SK-N-SH (cell line): Measurements from ENCODE around the gene C1orf216.
"Not testable (repeated sequence)": the region's sequence is repeated elsewhere in the genome, so short reads cannot be mapped to it uniquely, and the experiment has no call there.

Experiments
- EZH2phosphoT487 ChIP-seq: fragments of 200-600 bp; sonication (generic); IDR thresholded peaks from 2 replicates; pipeline ENCODE4 v1.6.1; 2017; ENCODE audit warnings: low read depth, mixed run types, mild to moderate bottlenecking, antibody characterized with exemption, moderate library complexity, borderline replicate concordance
- MEF2A ChIP-seq: IDR thresholded peaks from 2 replicates; pipeline ENCODE4 v1.4.0; 2012; ENCODE audit warnings: low read depth, borderline replicate concordance
- PBX3 ChIP-seq: IDR thresholded peaks from 2 replicates; pipeline ENCODE4; 2012
- SIN3A ChIP-seq: IDR thresholded peaks from 2 replicates; pipeline ENCODE4 v1.6.1; 2012; ENCODE audit warnings: low read depth, mild to moderate bottlenecking, low read length, moderate library complexity, borderline replicate concordance
- TF ChIP-seq, protein P1 (sequence below): fragments of 200-600 bp; sonication (generic); IDR thresholded peaks from 2 replicates; pipeline ENCODE4 v1.6.1; 2017; ENCODE audit warnings: antibody characterized with exemption, mild to moderate bottlenecking, moderate library complexity

DNA sequence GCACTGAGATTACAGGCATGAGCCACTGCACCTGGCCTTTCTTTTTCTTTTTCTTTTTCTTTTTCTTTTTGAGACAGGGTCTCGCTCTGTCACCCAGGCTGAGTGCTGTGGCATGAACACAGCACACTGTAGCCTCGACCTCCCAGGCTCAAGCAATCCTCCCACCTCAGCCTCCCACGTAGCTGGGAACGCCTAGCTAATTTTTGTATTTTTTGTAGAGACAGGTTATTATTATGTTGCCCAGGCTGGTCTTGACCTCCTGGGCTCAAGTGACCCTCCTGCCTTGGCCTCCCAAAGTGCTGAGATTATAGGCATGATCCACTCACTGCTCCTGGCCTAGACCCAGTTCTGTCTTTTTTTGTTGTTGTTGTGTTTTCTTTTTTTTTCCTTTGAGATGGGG lies 28.6 kb downstream of the C1orf216 start:
- TF ChIP-seq, protein P1, sequence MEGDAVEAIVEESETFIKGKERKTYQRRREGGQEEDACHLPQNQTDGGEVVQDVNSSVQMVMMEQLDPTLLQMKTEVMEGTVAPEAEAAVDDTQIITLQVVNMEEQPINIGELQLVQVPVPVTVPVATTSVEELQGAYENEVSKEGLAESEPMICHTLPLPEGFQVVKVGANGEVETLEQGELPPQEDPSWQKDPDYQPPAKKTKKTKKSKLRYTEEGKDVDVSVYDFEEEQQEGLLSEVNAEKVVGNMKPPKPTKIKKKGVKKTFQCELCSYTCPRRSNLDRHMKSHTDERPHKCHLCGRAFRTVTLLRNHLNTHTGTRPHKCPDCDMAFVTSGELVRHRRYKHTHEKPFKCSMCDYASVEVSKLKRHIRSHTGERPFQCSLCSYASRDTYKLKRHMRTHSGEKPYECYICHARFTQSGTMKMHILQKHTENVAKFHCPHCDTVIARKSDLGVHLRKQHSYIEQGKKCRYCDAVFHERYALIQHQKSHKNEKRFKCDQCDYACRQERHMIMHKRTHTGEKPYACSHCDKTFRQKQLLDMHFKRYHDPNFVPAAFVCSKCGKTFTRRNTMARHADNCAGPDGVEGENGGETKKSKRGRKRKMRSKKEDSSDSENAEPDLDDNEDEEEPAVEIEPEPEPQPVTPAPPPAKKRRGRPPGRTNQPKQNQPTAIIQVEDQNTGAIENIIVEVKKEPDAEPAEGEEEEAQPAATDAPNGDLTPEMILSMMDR, result not testable (repeated sequence)
- not testable (repeated sequence) for TF ChIP-seq PBX3, EZH2phosphoT487, MEF2A, SIN3A
